Measurements from ENCODE around the gene CYP46A1.

Gene CYP46A1

DNA sequence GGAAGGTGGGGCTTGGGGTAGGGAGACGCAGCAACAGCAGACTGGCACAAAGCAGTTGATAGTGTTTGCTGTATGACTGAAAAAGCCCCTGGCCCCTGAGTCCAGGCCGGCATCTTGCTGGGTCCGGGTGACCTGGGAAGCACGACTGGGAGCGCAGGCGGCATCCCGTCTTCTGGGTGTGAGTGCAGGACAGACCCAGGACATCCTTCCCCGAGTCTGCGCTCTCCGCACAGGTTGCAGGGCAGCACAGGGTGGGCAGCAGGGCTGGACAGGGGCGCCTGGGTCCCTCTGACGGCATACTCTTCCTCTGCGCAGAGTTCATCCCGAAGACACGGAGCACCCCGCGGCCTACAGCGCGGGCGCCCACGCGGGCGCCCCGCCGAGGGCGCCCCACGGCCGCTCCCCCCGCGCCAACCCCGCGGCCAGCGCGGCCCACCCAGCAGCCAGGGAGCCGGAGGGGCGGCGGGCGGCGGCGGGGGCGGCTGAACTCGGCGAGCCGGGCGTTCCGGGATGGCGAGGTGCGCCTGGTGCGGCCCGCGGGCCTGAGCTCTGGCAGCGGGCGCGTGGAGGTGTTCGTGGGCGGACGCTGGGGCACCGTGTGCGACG lies 9.2 kb upstream of the CYP46A1 start:
- DNase-seq, result no peak

DNA sequence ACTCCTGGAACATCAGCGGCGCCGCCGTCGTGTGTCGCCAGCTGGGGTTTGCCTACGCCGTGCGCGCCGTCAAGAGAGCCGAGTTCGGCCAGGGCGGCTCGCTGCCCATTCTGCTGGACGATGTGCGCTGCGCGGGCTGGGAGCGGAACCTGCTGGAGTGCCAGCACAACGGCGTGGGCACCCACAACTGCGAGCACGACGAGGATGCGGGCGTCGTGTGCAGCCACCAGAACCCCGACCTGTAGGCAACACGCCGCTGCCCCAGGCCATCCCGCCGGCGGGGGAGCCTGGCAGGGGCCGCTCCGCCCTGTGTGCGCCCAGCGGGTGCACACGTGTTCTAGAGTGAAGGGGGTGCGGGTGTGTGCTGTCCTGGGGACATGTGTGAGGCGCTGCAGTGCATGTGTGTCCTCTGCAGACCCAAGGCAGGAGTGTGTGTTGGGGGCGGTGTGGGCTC lies 8.7 kb upstream of the CYP46A1 start:
- DNase-seq, result no peak

DNA sequence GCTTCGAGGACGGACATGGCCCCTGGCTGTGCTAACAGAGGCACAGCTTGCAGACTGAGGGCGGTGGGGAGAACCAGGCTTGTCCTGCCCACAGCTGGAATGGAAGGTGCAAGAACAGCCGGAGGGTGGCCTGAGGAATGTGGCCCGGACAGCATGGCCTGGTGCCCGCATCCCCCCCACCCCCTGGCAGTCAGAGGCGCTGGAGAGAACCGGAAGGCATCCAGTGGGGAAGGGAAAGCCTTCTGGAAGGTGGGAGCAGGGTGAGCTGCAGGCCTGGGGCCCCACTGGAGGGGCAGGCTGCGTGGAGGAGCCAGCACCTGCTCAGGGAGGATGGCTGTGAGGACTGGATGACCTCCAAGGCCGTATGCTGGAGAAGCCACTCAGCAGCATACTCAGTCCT lies 8.1 kb upstream of the CYP46A1 start:
- no peak for DNase-seq

DNA sequence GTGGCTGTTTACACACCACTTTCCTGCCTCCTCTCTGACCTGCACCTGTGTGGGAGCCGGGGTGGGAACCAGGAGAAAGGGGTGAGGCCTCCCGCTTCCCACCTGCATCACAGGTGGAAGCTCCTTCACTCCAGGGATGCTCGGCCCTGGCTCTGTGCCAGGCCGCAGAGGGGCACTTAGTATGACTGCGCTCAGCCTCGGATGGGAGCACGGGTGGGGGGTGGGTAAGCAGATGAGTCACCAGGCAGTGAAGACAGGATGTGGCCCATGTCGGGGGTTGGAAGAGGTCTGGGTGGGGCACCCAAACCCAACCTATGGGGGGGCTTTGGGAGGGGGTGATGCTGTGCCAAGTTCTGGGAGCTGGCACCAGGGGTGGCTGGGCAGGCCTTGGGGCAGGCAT lies 7.4 kb upstream of the CYP46A1 start:
- no peak for DNase-seq

DNA sequence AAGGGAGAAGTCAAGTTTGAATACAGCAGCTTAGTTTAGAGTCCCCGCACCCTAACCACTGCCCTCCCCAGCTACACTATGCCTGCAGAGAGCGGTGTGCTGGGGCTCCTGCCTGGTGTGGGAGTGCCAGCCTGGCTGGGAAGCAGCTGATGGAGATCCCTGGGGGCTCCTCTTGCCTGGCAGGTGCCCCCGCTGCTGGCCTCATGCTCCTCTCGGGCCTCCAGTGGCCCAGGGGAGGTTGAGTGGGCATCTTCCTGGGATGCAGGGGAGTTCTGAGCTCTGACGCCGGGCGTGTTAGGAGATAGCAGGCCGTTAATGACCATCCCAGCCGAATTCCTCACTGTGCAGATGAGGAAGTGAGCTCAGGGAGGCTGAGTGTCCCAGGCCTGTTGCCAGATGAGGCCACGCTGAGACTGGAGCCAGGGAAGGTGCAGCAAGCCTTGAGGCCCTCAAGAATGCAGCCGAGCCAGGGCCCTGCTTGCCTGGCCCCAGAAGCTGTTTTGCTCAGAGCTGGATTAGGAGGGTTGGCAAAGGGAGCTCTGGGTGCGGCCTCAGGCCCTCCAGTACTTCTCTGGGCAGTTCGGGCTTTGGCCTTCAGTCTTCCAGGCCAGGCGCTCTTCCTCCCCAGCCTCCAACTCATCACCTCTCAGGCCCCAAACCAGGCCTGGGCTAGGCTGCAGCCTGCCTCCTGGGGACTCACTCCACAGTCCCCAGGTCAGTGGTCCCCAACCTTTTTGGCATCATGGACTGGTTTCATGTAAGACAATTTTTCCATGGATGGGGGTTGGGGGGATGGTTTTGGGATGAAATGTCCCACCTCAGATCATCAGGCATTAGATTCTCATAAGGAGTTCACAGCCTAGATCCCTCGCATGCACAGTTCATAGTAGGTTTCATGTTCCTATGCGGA lies 6.6 kb upstream of the CYP46A1 start:
- DNase-seq, result no peak

DNA sequence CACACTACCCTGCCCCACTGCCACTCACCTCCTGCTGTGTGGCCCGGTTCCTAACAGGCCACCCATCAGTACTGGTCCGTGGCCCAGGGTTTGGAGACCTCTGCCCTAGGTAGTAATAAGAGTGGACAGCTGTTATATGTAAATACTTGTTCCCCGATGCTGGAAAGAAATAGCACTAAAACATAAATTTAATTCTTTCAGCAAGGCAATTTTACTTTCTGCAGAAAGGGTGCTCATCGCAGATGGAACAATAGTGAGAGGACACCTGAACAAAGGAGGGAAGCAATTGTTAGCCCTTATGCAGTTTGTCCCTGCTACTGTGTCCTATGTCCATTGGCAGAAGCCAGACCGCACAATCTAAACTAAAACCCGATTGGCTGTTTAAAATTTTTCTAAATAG lies 5.9 kb upstream of the CYP46A1 start:
- no peak for DNase-seq

DNA sequence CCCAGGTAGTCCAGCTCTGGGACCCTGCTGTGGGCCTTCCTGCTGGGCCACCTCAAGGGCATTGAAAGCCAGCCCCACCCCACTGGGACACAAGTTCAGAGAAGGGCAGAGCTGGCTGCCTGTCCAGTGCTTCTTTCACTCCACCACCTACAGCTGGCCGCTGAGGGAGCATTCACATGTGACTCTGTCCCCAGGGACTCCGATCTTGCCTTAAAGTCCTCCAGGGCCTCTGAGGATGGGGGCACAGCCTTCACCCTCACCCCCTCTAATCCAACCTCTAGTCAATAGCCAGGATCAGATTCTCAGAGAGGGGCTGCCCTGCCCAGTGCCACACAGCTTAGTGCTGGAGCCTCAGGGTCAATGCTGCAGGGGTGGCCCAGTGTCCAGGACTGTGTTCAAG lies 5.0 kb upstream of the CYP46A1 start:
- no peak for DNase-seq

DNA sequence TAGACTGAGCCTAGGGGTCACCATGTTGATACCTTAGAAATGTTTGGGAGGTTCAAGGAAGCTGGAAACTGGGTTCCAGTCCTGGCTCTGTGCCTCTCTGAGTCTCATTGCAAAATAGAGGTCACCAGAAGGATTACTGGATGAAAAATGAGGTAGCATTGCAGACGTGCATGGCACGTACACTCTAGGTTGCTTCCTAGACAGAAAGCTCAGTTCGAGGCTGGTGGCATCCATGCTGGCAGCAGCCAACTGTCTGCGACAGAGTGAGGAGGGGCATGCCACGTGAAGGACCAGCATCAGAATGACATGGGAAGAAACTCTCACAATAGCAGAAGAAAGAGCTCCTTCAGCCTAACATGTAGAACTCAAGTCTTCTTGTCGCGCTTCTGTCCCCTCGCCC lies 4.6 kb upstream of the CYP46A1 start:
- DNase-seq, result no peak

DNA sequence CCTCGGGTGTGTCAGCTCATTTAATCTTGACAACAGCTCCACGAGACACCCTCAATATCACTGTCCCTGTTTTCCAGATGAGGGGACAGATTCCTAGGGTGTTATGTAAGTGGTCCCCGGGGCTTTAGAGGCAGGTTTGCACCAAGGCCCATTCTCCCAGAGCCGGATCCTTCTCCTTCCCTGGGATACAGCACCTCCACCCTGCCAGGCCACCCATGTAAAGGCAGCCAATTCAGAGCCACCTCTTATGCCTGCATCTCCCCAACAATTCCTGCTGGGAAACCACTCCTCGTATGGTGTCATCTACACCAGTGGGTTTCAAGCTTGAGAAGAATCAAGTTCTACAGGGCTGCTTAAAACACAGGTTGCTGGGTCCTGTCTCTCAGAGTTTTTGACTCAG lies 4.1 kb upstream of the CYP46A1 start:
- DNase-seq, result no peak

DNA sequence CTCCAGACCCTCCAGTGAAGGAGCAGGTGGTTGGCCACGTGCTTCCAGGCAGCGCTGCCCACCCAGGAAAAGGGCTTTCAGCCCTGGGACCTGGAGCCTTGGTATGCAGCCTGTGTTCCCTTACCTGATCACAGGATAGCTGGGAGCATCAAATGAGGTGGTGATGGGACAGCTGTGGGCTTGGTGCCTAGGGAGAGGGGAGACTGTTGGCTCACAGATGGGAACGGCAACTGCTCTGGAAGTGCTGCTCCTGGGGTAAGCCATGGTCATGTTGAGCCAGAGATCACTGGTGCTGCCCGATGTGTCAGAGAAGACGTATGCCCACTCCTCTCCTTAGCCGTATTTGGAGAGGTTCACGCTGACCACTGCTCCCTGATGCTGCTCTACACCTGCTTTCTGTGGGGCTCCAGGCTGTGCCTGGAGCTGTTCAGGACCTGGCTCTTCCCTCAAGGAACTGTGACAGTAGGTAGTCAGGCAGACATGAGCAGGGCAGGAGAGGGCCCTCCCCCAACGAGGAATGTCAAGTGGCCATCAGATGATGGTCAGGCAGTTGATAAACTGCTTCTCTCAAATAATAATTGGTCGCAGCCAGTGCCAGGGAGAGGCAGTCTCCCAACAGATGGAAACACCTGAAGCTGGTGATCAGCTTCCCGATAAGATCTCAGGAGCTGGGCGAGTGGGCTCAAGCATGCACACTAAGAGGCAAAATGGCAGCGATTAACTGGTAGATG lies 2.8 kb upstream of the CYP46A1 start:
- no peak for DNase-seq

DNA sequence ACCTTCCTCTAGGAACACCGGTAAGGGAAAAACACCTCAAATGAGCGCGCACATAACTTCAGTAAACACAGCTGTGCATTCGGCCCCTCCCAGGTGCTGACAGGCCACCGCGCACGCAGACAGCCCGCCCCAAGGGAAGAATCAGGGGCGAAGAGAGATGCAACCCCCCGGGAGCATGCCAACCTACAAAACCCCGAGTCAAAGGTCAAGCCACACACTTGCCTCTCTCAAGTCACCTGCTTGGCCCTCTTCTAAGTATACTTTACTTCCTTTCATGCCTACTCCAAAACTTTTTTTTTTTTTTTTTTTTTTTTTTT lies 2.3 kb upstream of the CYP46A1 start:
- no peak for DNase-seq

DNA sequence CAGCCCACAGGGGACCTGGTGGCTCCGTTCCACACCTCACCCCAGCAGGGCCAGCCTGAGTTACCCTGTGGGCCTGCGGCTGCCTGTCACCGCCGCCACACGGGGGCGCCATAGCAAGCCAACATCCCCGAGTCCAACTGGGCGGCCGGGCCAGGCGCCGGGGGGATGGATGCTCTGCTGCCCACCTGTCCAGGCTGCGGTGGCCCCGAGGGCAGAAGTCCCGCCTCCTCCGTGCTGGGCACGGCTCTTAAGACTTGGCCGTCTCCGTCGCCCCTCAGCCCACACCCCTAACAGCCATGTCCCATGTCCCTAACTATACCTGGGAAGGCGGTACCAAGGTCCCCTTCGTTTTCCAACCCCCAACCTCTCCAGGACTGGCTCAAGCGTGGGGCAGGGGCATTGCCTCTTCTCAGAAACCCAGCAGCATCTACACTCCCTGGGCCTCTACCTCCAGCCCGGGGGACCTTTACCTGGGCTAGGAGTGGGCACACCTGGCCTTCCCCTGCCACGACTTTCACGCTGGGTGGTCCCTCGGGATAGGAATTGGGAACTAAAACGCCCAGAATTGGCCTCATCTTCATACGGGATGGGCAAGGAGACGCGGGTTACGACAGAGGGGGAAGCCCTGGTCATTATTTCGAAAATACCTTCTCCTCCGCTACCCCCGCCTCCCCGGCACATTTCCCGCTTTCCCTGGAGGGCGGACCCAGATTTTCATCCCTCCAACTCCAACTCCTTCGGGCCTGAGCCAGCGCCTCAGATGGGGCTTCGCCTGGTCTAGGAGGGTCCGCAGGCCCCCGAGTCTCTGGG lies 1.1 kb upstream of the CYP46A1 start:
- DNase-seq, result peak; percentile 20

DNA sequence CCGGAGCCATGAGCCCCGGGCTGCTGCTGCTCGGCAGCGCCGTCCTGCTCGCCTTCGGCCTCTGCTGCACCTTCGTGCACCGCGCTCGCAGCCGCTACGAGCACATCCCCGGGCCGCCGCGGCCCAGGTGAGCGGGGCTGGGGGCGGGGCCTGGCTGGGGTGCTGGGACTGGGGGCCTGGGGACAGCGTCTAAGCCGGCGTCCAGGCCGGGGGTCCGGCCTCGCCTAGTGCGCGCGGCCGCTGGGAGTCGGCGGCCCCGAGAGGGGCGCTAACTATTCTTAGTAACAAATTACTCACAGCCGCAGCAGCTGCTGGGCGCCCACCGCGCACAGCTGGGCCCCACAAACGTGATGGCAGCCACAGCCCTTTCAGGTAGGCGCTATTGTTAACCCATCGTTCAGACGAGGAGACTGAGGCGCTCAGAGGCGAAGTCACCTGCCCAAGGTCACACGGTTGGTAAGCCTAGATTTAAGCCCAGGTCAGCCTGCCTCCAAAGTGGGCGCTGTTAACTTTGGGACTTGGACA lies 374 bp downstream of the CYP46A1 start:
- no peak for DNase-seq

DNA sequence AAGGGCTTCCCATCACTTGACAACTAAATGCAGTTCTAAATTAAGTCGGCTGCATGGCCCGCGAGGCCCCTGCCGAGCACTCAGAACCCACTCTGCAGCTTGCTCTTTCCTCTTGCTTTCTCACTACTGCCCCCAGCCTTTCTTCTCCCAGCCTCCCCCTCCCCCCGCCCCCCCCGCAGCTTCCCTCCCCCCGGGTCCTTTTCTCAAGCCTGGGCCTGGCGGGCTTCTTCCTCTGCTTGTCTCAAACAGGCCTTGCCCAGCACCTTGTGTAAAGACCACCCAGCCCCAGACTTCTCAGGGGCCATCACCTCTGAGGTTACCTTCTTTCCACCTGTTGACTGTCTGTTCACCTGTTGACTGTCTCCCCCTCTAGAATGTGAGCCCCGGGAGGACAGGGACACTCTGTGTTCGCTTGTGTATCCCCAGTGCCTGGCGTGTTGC lies 1.1 kb downstream of the CYP46A1 start:
- no peak for DNase-seq

DNA sequence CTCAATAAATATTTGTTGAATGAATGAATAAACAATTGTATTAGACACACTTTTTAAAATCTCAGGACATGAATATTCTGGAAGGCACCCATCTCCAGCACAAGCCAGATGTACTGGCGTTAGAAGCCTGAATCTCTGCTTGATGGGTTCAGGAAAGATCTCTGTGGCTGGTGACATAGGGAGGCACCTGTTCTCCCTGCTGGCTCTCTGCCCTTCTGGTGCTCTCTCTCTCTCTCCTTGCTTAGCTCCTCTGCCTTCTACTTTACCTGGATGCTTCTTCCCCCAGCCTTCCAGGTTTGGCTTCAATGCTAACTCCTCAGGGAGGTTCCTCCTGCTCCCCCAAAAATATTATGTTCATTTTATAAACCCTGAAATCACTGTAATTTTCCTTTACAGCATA lies 1.5 kb downstream of the CYP46A1 start:
- DNase-seq, result no peak

DNA sequence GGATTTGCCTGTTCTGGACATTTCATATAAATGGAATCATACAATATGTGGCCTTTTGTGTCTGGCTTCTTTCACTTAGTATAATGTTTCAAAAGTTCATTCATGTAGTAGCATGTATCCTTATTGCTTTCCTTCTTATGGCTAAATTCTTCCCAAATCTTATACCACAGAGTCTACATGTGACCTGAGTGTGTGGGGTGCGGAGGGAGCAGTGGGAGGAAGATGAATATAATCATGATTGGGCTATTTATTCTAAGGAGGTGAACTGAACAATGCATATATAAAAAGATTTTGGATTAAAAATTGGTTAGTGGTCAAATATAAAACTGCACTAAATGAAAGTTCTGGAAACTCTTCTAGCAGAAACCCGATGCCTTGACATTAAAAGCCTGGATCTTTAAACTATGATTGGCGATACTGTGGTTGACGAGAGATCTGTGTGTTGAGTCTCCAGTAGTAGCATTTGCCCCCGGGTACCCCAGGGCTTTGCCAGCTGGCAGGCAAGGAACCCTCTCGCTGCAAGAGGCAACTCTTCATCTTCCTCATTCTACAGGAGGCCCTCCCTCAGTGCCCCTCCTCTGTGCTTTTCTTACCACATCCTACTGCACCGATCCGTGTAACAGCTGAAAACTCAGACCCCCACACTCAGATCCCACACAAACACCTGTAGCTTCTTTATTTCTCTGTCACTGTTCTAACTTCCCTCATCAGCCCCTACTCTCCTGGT lies 2.6 kb downstream of the CYP46A1 start:
- no peak for DNase-seq

DNA sequence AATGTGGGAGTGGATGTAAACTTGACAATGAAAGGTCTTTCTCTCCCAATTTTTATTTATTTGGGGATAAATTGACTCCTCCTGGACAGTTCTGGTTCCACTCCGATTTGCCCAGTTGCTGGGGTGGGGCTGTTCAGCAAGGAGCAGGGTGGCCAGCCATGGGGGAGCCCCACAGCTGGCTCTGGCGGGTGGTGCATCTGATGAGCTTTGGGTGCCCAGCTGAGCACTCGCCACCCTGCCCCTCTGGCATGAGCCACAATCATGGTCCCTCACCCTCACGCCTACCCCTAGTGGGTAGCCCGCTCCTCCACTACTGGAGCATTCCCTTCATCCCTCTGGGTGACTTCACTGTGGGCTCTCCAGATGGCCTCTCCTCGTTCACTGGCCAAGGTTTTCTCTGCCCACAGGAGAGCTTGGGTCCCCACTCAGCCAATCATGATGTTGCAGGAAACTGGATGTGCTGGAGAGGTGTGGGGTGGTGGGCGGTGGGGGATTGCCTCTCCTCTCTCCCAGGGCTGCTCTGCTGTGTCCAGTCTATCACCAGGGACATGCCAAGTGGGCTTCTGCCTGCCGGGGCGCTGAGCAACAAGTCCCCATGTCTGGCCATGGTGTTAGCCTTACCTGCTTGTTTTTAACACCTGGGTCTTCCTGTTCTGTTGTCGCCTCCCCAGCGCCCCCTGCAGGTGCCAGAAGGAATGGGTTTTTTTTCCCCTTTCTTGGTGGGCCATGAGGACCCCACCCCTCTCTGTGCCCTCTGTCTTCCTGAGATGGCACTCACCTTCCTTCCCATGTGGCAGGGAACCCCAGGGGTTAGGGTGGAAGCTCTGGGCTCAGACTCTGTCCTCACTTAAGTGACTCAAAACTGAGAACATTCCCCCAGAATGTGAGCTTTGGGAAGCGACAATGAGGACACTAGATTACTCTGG lies 3.4 kb downstream of the CYP46A1 start:
- DNase-seq, result no peak

DNA sequence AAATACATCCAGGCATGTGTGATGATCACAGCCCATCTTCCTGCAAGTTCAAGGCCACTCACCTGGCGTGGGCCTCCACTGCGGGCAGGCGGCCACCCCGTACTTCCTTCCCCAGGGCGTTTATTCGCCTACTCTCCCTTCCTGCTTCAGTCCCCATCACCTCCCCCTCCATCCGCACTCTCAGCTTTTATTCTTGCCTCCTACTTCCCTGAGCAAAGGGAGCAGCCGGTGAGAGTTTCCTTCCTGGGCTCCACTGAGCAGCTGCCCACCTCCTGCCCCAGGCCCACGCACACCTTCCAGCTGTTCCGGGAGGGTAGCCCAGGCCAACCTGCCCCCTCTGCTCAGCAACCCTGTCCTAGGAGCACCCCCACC lies 4.1 kb downstream of the CYP46A1 start:
- DNase-seq, result no peak

DNA sequence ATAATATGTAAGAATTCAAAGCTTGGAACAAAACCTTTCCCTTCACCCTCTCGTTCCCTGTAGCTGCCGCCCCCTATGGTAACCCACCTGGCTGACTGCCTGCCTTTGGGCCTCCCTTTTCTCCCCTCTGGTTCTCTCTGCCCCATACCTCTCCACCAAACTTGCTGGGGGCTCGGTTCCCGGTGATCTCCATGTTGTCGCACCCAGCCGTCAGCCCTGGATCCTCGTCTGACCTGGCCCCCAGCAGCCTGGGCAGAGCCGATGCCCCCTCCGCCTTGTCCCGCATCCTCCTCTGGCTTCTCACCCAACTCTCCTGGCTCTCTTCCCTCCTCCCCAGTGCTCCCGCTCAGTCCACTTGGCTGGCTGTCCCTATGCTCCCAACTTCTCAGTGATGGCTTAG lies 4.5 kb downstream of the CYP46A1 start:
- no peak for DNase-seq

DNA sequence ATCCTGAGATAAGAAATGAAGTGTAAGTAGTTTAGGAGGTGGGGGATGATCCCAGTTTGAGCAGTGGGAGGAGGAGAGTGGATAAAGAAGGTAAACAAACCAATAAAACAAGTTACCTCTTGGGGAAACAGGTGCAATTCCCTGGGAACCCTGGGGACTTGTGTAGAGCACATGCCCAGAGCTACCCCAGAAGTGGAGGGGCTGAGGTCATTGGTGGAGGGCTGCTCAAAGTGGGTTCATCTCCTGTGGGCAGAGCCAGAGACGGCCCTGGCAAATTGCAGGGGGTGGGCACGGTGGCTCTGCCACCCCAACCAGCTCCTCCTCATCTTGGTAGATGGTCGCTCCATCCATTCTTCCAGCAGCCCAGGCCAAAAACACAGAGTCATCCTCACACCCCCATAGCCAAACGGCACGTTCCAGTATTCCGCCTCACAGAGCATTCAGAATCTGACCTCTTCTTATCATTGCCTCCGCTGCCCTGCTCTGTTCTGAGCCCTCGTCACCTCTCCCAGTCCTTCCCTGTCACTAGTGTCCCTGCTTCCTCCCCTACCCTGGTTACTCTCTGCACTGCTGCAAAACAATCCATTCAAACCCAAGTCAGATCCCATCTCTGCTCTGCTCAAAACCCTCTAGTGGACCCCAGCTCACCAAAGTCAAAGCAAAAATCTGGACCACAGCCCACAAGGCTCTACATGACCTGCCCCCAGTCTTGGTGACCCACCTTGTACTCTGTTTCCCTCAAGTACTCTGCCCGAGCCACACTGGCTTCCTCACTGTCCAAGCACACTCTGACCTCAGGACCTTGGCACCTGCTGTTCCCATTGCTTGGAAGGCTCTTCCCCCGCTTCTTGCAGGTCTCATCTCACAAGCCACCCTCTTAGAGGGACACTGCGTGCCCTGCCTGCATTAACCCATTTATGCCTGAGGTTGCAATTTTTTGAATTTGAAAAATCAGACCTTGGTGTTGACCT lies 5.5 kb downstream of the CYP46A1 start:
- DNase-seq, result no peak
